HG03025 (cell line): ENCODE measurements around the gene TSPAN10.
"Not testable (repeated sequence)": the region's sequence is repeated elsewhere in the genome, so short reads cannot be mapped to it uniquely, and the experiment has no call there.

ENCODE experiments used
- ATAC-seq: cut with Tn5 transposase; IDR thresholded peaks from one replicate; pipeline ENCODE4 v1.9.1; 2021; ENCODE audit warnings: mild to moderate bottlenecking, moderate library complexity; ENCODE audit not compliant: unreplicated experiment, low FRiP score

The TSPAN10 gene

DNA sequence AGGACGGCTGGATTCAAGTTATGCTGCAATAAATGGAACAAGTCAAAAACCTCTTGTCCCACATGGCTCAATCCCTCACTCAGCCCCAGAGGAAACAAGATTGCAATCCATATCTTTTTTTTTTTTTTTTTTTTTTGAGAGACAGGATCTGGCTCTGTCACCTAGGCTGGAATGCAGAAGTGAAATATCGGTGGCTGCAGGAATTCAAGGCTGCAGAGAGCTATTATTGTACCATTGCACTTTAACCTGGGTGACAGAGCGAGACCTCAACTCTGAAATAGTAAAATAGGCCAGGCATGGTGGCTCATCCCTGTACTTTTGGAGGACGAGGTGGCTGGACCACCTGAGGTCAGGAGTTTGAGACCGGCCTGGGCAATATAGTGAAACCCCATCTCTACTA, 22.0 kb downstream of the TSPAN10 start:
- ATAC-seq: no peak

DNA sequence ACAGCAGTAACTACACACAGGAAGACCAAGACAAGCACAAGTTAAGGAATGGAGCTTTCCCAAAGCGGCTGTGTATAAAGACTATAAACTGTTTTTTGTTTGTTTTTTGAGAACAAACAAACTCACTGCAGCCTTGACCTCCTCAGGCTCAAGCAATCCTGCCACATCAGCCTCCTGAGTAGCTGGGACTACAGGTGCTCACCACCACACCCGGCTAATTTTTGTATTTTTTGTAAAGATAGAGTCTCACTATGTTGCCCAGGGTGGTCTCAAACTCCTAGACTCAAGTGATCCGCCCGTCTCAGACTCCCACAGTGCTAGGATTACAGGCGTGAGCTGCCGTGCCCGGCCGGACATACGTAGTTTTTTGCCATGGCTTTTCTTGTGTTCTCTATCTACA, 23.4 kb downstream of the TSPAN10 start:
- ATAC-seq: no peak

DNA sequence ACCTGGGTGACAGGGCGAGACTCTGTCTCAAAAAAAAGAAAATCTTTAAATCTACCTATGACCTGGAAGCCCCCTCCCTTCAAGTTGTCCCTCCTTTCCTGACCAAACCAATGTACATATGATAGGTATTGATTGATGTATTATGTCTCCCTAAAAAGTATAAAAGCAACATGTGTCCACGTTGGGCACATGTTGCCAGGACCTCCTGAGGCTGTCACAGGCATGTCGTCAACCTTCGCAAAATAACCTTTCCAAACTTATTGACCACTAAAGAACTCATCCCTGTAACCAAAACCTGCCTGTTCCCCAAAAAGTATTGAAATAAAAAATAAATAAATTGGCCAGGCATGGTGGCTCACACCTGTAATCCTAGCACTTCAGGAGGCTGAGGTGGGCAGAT, 25.0 kb downstream of the TSPAN10 start:
- no peak for ATAC-seq

DNA sequence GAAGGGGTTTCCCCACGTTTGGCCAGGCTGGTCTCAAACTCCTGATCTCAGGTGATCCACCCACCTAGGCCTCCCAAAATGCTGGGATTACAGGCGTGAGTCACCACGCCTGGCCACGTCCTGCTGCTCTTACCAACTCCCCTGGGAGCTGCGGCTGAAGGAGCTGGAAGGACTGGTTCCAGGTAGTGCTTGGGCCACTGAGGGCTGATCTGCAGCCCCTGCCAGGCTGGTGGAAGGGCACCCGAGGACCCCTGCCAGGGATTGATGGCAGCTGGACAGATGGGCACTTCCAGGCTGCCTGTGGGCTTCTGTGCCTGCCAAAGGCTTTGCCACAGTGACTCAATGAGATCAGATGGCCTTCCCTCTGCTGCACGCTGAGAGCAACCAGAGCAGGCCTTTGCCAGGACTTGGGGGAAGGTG, 27.1 kb downstream of the TSPAN10 start:
- ATAC-seq: no peak

DNA sequence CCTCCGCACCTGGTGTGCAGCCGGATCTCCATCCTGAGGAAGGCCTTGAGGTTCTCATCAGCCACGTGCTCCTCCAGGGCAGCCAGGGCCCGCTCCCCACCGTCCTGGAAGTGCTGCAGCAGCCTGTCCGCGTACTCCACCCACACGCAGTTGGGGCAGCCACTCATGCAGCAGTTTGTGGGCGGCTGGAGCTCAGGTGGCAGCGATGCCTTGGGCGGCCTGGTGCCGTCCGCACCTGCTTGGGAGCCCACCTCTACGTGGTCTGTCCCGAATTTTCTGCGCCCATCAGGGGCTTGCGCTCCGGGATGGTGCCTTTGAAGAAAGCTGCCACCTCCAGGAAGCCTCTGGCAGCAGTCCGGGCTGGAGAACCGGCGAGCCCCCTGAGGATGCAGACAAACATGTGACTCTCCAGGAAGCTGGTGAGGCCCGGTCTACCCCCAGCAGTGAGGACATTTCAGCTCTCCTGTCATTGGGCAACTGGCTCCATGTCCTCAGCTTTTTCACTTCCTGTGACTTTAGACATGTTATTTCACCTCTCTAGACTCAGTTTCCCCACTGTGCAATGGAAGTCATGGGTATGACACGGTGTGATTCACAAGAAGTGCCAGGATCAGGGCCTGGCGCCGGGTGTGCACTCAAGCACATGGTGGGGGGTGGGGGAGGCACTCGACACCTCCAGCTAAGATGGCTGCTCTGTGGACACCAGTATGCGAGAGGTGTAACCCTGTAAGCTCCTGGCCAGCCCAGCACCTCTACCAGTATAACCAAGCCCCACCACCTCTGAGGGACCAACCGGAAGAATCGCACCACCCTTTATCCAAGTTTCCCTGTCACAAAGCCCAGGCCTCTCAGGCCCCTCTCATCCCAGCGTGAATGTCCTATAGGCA, 28.5 kb downstream of the TSPAN10 start:
- ATAC-seq: peak; percentile 2

DNA sequence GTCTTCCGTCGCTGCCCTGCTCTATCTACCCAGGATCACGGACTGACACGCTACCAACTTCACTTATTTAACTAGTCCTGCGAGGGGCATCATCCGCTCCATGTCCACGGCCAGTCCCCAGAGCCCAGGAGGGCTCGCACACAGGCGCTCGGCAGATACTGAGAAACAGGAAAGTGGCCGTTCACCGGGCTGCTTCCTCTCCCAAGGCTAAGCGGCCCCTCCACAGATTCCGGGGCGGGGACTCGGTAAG, 29.0 kb downstream of the TSPAN10 start:
- ATAC-seq: peak; percentile 7

DNA sequence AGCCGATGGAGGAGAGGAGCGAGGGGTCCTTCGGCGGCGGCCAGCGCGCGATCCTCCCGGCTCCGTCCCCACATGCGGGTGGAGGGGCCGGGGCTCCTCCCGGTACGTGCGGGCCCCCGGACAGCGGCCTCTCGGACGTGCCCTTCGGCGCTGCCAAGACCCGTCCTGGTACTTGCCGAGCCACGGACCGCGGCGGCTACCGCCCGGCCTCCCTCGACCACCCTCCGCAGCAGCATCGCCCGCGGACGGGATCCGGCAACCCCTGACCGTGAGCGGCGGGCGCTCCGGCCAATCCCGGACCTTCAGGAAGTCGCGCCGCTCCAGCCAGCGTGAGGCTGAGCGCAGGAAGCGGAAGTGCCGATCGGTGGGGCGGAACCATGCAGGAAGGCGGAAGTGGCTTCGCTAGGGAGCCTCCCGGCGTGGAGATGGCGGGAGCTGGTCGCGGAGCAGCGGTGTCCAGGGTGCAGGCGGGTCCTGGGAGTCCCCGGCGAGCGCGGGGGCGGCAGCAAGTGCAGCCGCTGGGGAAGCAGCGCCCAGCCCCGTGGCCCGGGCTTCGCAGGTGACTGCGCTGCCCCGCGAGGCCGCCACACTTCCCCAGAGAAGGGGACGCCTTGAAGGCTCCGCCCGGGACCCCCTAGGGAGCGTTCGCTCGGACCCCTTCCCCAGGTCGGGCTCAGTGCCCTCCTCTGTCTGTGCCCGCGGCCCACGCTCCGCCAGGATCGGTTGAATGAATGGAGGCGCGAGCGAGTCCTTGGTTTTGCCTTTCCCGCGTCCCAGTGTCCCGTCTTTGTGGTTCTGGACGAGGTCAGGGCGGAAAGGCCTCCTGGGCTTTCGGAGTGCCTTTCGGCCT, 29.6 kb downstream of the TSPAN10 start, which contains the start of the genes CCDC137 and OXLD1:
Gene CCDC137, plus strand, starts transcription at position 396 of the 850 bp plus-strand sequence. Its CDS starts 30 bp downstream, at position 426.
Gene OXLD1, minus strand, starts transcription at position 264 of the 850 bp plus-strand sequence. Its CDS starts 28 bp downstream, at position 236.
- peak; percentile 75 for ATAC-seq

DNA sequence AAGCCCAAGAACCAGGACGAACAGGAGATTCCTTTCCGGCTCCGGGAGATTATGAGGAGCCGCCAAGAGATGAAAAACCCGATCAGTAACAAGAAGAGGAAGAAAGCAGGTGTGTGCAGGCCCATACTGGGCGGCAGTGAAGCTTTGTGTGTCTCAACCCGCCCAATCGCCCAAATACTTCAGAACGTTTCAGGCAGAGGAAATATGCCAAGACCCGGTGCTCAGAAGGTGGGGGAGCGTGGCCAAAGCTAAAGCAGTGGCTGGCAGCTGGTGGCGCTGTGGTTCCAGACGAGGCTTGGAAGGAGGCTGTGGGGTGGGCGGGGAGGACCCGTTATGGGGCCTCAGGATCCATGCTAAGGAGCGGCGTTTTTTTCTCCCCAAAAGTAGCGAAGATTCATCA, 30.8 kb downstream of the TSPAN10 start:
- no peak for ATAC-seq

DNA sequence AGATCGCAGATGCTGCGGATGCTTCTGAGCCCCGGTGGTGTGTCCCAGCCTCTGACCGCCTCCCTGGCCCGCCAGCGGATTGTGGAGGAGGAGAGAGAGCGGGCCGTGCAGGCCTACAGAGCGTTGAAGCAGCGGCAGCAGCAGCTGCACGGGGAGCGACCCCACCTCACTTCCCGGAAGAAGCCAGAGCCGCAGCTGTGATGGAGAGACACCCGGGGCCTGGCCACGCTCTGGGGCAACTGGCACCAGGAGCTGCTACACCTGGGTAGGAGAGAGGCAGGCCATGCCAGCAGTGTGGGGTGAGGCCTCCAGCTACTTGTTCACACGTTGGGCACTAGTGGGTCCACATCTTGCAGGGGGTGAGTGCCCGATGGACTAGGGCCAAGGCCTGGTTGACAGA, 35.5 kb downstream of the TSPAN10 start:
- ATAC-seq: no peak

DNA sequence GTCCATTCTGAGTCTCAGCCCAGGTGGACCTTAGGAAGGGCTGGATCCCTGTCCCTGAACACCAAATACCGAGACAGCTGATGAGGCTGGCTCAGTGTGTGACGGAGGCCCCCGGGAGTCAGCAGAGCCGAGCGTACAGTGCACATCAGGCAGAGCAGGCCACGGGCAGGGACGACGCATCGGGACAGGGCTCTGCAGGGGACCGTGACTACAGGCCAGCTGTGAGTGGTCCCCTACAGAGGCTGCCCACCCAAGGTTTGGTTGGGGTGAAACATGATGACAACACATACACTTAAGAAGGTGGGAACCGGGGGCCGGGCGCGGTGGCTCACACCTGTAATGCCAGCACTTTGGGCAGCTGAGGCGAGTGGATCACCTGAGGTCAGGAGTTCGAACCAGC, 36.0 kb downstream of the TSPAN10 start:
- ATAC-seq: no peak

DNA sequence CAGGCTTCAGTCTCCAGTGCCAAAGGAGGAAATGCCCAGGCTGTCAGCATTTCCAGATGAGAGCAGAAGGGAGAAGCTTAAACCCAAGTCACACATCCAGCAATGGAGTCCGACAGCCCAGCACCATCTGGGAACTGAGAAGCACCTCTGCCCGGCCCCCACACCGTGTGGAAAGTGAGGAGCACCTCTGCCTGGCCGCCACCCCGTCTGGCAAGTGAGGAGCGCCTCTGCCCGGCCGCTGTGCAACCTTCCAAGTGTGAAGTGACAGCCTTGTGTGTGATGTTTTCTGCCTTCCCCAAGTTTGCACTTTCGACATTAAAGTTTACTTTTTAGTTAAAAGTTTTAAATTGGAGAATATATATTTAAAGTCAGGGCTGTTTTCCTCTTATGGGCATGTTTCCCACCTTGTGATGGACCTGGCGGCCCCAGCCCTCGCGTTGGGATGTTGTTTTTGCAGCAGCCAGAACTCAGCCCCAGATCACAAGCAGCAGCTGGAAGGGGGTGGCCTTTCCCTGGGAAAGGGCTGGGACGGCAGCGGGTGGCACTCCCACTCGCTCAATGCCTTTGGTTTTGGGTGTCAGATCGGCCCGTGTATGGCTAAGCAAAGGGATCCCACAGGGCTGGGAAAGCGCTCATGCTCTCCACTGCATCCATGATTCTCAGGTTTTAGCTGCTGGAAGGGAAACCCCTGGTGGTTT, 36.7 kb downstream of the TSPAN10 start:
- no peak for ATAC-seq

DNA sequence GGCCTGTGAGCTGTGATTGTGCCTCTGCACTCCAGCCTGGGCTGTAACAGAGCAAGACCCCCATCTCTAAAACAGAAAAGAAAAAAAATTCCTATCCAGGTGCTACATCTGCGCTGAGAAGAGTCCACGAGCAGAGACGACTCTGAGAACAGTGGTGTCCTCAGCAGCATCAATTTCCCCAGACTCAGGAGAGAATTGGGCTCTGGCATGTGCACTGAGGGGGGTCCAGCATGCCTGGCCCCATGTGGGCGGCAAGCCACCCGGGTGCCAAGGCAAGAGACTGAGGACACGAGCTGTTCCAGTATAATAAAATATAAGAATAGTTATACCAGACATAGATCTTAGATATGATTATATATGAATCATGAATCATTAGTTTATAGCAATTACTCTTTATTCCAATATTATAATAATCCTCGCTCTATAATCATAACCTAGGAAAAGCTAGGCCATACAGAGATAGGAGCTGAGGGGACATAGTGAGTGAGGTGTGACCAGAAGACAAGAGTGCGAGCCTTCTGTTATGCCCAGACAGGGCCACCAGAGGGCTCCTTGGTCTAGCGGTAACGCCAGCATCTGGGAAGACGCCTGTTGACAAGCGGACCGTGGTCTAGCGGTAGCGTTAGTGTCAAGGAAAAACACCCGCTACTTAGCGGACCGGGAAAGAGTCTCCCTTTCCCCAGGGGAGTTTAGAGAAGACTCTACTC, 38.7 kb downstream of the TSPAN10 start:
- ATAC-seq: not testable (repeated sequence)

DNA sequence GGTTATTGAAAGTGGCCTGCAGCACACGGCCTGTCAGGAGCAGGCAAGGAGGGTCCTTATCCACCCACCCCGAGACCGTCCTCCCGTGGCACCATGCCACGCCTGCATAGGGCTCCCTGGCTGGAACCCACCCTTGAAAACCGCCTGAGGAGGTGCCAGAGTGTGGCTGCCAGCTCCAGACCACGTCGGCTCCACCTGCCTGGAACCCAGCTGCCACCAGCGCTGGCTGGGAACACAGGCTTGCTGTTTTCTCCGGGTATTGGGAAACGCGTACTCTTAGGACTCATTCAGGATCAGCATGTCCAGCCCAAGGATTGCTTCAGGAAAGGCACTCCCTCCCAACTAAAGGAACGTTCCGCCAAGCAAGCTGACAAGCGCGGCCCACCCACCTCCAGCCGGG, 39.9 kb downstream of the TSPAN10 start:
- no peak for ATAC-seq

DNA sequence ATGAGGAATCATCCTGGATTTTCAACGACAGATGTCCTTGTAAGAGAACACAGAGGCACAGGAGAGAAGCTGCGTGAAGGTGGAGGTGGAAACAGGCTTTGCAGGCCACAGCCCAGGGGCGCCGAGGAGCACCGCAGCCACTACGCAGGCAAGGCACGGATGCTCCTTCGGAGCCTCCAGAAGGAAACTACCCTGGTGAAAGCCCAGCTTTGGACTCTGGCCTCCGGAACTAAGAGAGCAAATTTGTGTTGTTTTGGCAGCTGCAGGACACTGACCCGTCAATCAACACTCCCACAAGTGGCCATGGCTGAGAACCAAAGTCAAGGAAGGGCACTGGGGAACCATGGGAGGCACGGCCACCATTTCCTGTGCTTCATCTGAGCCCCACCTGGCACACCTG, 43.2 kb downstream of the TSPAN10 start:
- ATAC-seq: no peak

DNA sequence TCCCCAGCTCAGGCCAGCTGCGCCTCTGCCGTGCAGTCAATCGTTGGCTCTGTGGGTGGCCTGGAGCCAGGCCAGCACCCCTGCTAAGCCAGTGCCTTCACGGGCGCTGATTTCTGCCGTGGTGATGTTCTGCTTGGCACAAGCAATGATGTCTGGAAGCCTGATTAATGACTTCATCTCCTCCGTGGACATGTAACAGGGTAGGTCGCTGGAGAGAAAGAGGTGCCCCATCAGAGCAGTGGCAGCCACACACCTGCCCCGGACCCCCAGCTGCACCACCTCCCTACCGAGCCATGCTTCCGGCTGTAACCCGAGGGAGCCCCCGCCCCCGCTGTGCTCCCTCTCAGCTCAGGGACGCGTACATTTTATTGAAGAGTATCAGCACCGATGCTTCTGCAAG, 44.7 kb downstream of the TSPAN10 start:
- ATAC-seq: no peak

DNA sequence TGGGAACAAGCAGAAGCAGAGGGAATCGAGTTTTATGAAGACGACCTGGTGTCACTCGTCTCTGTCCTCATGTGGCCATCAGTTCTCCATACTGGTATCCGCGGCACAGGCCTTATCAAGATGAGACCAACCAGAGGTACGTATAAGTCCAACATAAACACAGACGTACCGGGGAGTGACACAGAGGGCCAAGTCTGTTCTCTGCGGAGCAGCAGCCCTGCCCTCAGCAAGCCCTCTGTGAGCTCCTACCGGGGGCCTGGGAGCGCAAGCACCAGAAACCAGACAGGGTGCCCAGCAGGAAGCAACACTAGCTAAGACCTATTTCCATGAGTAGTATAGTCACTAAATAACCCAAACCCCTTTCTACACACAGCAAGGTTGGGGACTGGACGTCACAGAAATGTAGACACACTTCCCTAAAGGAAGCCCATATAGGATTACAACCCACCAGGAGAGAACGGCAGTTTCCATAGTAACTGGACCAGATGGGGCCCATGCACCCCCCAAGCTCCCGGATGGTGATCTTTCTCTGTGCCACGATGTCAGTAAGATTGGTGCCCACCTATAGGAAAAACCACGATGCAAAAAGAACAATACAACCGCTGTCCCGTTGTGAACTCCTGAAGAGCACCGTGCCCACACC, 45.7 kb downstream of the TSPAN10 start:
- no peak for ATAC-seq

DNA sequence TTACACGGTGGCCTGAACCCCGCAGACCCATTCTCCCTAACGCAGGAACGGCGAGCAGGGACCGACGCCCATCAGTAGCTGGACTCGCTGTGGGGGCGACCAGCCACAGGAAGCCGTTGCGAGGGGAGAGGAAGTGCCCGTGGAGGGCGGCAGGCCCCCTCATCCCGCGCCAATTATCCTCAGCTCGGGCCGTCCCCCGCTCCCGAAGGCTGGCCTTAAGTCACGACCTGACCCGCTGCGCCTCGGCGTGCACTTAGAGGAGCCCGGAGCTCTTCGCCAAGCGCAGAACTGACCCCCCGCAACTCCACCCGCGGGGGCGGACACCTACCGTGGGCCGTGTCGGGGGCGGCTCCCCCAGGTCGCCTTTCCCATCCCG, 46.2 kb downstream of the TSPAN10 start:
- ATAC-seq: peak; percentile 26

DNA sequence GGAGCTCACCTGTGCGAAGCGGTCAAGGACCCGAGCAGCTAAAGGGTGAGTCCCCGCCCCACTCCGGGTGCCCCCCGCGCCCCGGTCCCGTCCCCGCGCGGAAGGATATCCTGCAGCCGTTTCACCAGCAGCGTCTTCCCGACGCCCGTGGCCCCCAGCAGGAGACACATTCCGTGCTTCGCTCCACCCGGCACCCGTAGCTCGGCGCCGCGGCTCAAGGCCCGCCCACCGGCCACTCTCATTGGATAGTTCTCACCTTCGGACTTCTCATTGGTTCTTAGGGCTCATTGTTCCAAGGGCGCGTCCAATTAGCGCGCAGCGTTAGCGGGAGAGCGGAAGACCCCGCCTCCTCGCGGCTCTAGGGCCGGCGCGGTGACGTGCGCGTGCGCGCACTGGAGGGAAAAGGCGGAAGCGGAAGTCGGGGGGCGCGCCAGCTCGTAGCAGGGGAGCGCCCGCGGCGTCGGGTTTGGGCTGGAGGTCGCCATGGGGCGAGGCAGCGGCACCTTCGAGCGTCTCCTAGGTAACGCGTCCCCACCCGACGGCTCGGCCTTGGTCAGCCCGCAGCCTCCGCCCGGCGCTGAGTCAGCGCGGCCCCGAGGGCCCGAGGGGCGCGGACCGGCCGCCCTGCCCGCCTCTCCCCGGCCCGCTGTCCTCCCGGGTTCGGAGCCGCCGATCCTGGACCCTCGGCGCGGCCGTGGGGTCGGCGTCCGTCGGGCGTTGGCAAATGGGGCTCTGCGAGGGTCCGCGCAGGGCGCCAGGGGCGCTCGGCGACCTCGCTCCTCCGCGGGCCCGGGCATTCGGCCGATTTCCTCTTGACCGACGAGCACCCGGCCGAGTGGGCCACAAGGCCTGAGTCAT, 46.8 kb downstream of the TSPAN10 start, which contains the start of the genes ARL16 and HGS:
Gene ARL16, minus strand, starts transcription at position 214 of the 858 bp plus-strand sequence. Its CDS starts 44 bp downstream, at position 170.
Gene HGS, plus strand, starts transcription at position 428 of the 858 bp plus-strand sequence. Its CDS starts 56 bp downstream, at position 484.
- ATAC-seq: peak; percentile 90

DNA sequence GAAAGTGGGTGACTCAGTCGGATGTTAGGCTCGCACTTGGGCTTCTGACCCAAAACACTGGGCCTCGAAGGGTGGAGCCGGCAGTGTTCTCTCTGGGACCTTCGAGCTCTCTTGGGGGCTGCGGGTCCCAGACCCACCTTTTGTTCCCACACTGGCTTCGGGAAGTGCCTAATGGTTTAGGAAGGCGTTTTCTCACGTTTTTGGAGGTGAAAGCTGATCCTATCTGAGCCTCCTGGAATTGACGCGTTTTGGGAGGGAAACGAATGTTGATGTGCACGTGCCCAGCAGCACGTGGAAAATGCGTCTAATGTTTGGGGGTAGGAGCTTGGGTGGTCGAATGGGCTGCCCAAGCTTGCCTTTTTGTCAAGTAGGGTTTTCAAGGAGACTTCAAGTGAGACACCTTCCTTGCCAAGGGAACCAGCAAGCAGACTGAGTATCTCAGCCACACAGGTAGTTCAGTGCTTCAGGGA, 47.5 kb downstream of the TSPAN10 start:
- no peak for ATAC-seq
